ENCODE data around the gene ARID4B. TPM values are rescaled to one million over a fixed set of nuclear protein-coding genes. Genes with fewer than 3 reads are reported as not detected.

The ARID4B gene
- polyA plus RNA-seq, 2 of the 4 experiments (the other 2 are of a cell fraction), result 14.9 to 16.0 TPM

GRCh38 chr1:235133086-235133485 is 194.9 kb downstream of the ARID4B start:
- CTCF ChIA-PET, result interaction anchor here (2.0 kb wide), 2 partner anchors 8 to 12 kb away, joined by 4 to 10 read pairs; no protein-coding TSS in a partner anchor
- TF ChIP-seq HOXB5 (CRISPR knock-in tag; IDR thresholded peaks at IDR 0.05) (no peak), EHMT2 (IDR thresholded peaks at IDR 0.05; ENCODE audit: low read depth) (no peak), KDM5A (IDR thresholded peaks at IDR 0.05) (no peak), RAD21 (conservative IDR thresholded peaks at IDR 0.05 in 1 of 2, IDR thresholded peaks at IDR 0.05 in 1 of 2) (no peak), ESRRA (IDR thresholded peaks at IDR 0.05; ENCODE audit: borderline replicate concordance, low read length) (no peak)
- no peak for DNase-seq (ENCODE audit: low read depth in 1 of 2, low spot score in 1 of 2)
- FAIRE-seq, result no peak
- POLR2A ChIA-PET, result interaction anchor here (1.1 kb wide), 1 partner anchor 11 kb away, joined by 3 read pairs; no protein-coding TSS in a partner anchor
- no peak overlapping the region for H3K4me3 ChIP-seq
- ATAC-seq, result no peak
- H3K9me3 ChIP-seq, result no peaks in the 10 kb centered on the region
- WGBS (ENCODE audit: missing lambda C conversion rate), result 95% methylated on average over 3 of the region's 3 CpGs
- no peak overlapping the region for H3K27ac ChIP-seq
- H3K4me1 ChIP-seq, result no peaks in the 10 kb centered on the region
- no peak overlapping the region for H3K4me2 ChIP-seq

GRCh38 chr1:235131961-235132360 is 196.0 kb downstream of the ARID4B start:
- ATAC-seq (no peak), FAIRE-seq (no peak), DNase-seq (ENCODE audit: low read depth in 1 of 2, low spot score in 1 of 2) (no peak)
- H3K9me3 ChIP-seq, result no peaks in the 10 kb centered on the region
- H3K4me3 ChIP-seq, result no peak overlapping the region
- no peak overlapping the region for H3K27ac ChIP-seq
- TF ChIP-seq HOXB5 (CRISPR knock-in tag; IDR thresholded peaks at IDR 0.05) (no peak), EHF (CRISPR knock-in tag; IDR thresholded peaks at IDR 0.05) (no peak), HOXA7 (CRISPR knock-in tag; IDR thresholded peaks at IDR 0.05) (no peak), ELK1 (IDR thresholded peaks at IDR 0.05; ENCODE audit: low read depth, low read length) (no peak), HEYL (CRISPR knock-in tag; IDR thresholded peaks at IDR 0.05) (no peak), HES2 (IDR thresholded peaks at IDR 0.05) (no peak), JUNB (IDR thresholded peaks at IDR 0.05) (no peak), EHMT2 (IDR thresholded peaks at IDR 0.05; ENCODE audit: low read depth) (no peak), CTCF (IDR thresholded peaks at IDR 0.05) (no peak), HMGXB4 (CRISPR knock-in tag; IDR thresholded peaks at IDR 0.05; ENCODE audit: borderline replicate concordance) (no peak), HOXB13 (CRISPR knock-in tag; IDR thresholded peaks at IDR 0.05; ENCODE audit: low read depth) (no peak), ESRRA (IDR thresholded peaks at IDR 0.05; ENCODE audit: borderline replicate concordance, low read length) (no peak), CHD4 (IDR thresholded peaks at IDR 0.05; ENCODE audit: borderline replicate concordance) (no peak), TP53 (CRISPR knock-in tag; IDR thresholded peaks at IDR 0.05) (no peak), MAFK (IDR thresholded peaks at IDR 0.05; ENCODE audit: partially characterized antibody) (no peak), NFE2L2 (conservative IDR thresholded peaks at IDR 0.05; ENCODE audit: low read length) (no peak)
- POLR2A ChIA-PET, result no interaction called here
- WGBS (ENCODE audit: missing lambda C conversion rate), result 87% methylated on average over 6 of the region's 6 CpGs
- CTCF ChIA-PET, result interaction anchor here (0.6 to 2.0 kb wide), 7 partner anchors 8 to 633 kb away, joined by 3 to 10 read pairs (median 4); partner anchors contain the start of gene RBM34
- peaks cover 2% of the 10 kb centered on the region; the same call in 2 of the 3 replicates for H3K4me1 ChIP-seq
- no peak overlapping the region for H3K4me2 ChIP-seq
